Skeletal muscle tissue (tissue), 4 donors: ENCODE measurements around the gene PURA. TPM values are rescaled to one million over a fixed set of nuclear protein-coding genes. Genes with fewer than 3 reads are reported as not detected.
A peak's percentile ranks its signal among the peaks of the same experiment; 100 is the strongest.

Experiments used
- H3K27ac ChIP-seq: one replicate; pipeline ENCODE4 v1.7.0; 2013; ENCODE audit warnings: mild to moderate bottlenecking, low read depth, low read length, inconsistent platforms
- H3K27me3 ChIP-seq, 3 donors: one replicate each; pipeline ENCODE4 v1.7.0; 2013; ENCODE audit warnings: low read length in 3 of 3; ENCODE audit not compliant: control insufficient read depth in 3 of 3, insufficient read depth in 3 of 3
- H3K36me3 ChIP-seq, 3 donors: one replicate each; pipeline ENCODE4 v1.7.0; 2013; ENCODE audit warnings: low read length in 3 of 3; ENCODE audit not compliant: control insufficient read depth in 3 of 3, insufficient read depth in 3 of 3
- H3K4me1 ChIP-seq, 3 donors: one replicate each; pipeline ENCODE4 v1.7.0; 2013; ENCODE audit warnings: low read length in 3 of 3, mild to moderate bottlenecking in 3 of 3; ENCODE audit not compliant: control insufficient read depth in 3 of 3, insufficient read depth in 3 of 3
- H3K4me3 ChIP-seq, 3 donors: one replicate each; pipeline ENCODE4 v1.7.0; 2013; ENCODE audit warnings: low read length in 3 of 3
- H3K9ac ChIP-seq, 3 donors: one replicate each; pipeline ENCODE4 v1.7.0; 2013; ENCODE audit warnings: low read length in 3 of 3, mild to moderate bottlenecking in 3 of 3, moderate library complexity in 2 of 3, low read depth in 1 of 3
- H3K9me3 ChIP-seq, 3 donors: one replicate each; pipeline ENCODE4 v1.7.0; 2013; ENCODE audit warnings: low read length in 3 of 3; ENCODE audit not compliant: control insufficient read depth in 3 of 3
- total RNA-seq: library from RNA; depleted of rRNA; stranded (reverse); fragments of >200 nt; gene quantifications from one replicate; pipeline ENCODE4 v1.2.3, GENCODE V29; 2014
- donor health status: Osteomylitis.

PURA gene
- total RNA-seq, 1 donor from 2014 or later: 7.8 TPM

GRCh38 chr5:140108093-140109017 lies 5.6 kb upstream of the PURA start:
- no peaks in the 10 kb centered on the region for H3K36me3 ChIP-seq
- H3K4me3 ChIP-seq: peak overlapping the region; percentile 87 to 93 (median 91)
- H3K9ac ChIP-seq: peak overlapping the region; percentile 89 to 100 (median 91)
- H3K4me1 ChIP-seq: peaks cover 24 to 42% (median 36%) of the 10 kb centered on the region in 3 donors
- H3K27me3 ChIP-seq: no peaks in the 10 kb centered on the region
- H3K9me3 ChIP-seq: no peaks in the 10 kb centered on the region
- peak overlapping the region; percentile 100 for H3K27ac ChIP-seq

GRCh38 chr5:140109018-140109758 lies 4.7 kb upstream of the PURA start:
- no peaks in the 10 kb centered on the region for H3K27me3 ChIP-seq
- peak overlapping the region; percentile 87 to 93 (median 91) for H3K4me3 ChIP-seq
- H3K9ac ChIP-seq: peak overlapping the region; percentile 89 to 100 (median 91)
- no peaks in the 10 kb centered on the region for H3K36me3 ChIP-seq
- H3K4me1 ChIP-seq: peaks cover 25 to 44% (median 37%) of the 10 kb centered on the region in 3 donors
- H3K27ac ChIP-seq: peak overlapping the region; percentile 100
- no peaks in the 10 kb centered on the region for H3K9me3 ChIP-seq

GRCh38 chr5:140109759-140110645 lies 3.9 kb upstream of the PURA start:
- Histone ChIP-seq H3K4me3 (peak overlapping the region in 1 of 3 donors; percentile 27), H3K36me3 (no peaks in the 10 kb centered on the region), H3K27ac (no peak overlapping the region), H3K4me1 (peaks cover 30 to 52% (median 41%) of the 10 kb centered on the region in 3 donors), H3K9me3 (no peaks in the 10 kb centered on the region), H3K9ac (no peak overlapping the region), H3K27me3 (no peaks in the 10 kb centered on the region)

GRCh38 chr5:140110646-140110957 lies 3.3 kb upstream of the PURA start:
- no peaks in the 10 kb centered on the region for H3K27me3 ChIP-seq
- no peaks in the 10 kb centered on the region for H3K9me3 ChIP-seq
- no peak overlapping the region for H3K9ac ChIP-seq
- no peak overlapping the region for H3K4me3 ChIP-seq
- no peaks in the 10 kb centered on the region for H3K36me3 ChIP-seq
- no peak overlapping the region for H3K27ac ChIP-seq
- peaks cover 33 to 53% (median 47%) of the 10 kb centered on the region in 3 donors for H3K4me1 ChIP-seq

GRCh38 chr5:140111011-140111858 lies 2.7 kb upstream of the PURA start:
- Histone ChIP-seq H3K4me1 (peaks cover 35 to 59% (median 51%) of the 10 kb centered on the region in 3 donors), H3K9ac (no peak overlapping the region), H3K36me3 (no peaks in the 10 kb centered on the region), H3K9me3 (no peaks in the 10 kb centered on the region), H3K4me3 (no peak overlapping the region), H3K27ac (peak overlapping the region; percentile 44), H3K27me3 (no peaks in the 10 kb centered on the region)

- H3K9me3 ChIP-seq: no peaks in the 10 kb centered on the region
- peak overlapping the region; percentile 44 for H3K27ac ChIP-seq
- H3K27me3 ChIP-seq: no peaks in the 10 kb centered on the region
- H3K9ac ChIP-seq: peak overlapping the region; percentile 2 to 50 (median 34)
- no peak overlapping the region for H3K4me3 ChIP-seq
- no peaks in the 10 kb centered on the region for H3K36me3 ChIP-seq
- H3K4me1 ChIP-seq: peaks cover 32 to 59% (median 51%) of the 10 kb centered on the region in 3 donors
Observed at GRCh38 chr5:140111859-140112551, 1.9 kb upstream of the PURA start.

GRCh38 chr5:140112685-140113179 lies 1.2 kb upstream of the PURA start:
- Histone ChIP-seq H3K27ac (peak overlapping the region; percentile 89), H3K9me3 (no peaks in the 10 kb centered on the region), H3K36me3 (no peaks in the 10 kb centered on the region), H3K9ac (peak overlapping the region; percentile 2 to 90 (median 82)), H3K4me3 (peak overlapping the region in 2 of 3 donors; percentile 88 to 98), H3K4me1 (peaks cover 35 to 64% (median 55%) of the 10 kb centered on the region in 3 donors), H3K27me3 (no peaks in the 10 kb centered on the region)

- peaks cover 38 to 66% (median 58%) of the 10 kb centered on the region in 3 donors for H3K4me1 ChIP-seq
- peak overlapping the region; percentile 82 to 90 (median 89) for H3K9ac ChIP-seq
- no peaks in the 10 kb centered on the region for H3K36me3 ChIP-seq
- no peaks in the 10 kb centered on the region for H3K9me3 ChIP-seq
- peak overlapping the region; percentile 84 to 98 (median 88) for H3K4me3 ChIP-seq
- peak overlapping the region; percentile 89 for H3K27ac ChIP-seq
- no peaks in the 10 kb centered on the region for H3K27me3 ChIP-seq
Observed at GRCh38 chr5:140113180-140113698, 670 bp upstream of the PURA start.
